GM18511 (cell line): ENCODE data around the gene PKDCC.
"Not testable (repeated sequence)": the region's sequence is repeated elsewhere in the genome, so short reads cannot be mapped to it uniquely, and the experiment has no call there.

ENCODE experiments used
- ATAC-seq: cut with Tn5 transposase; IDR thresholded peaks from one replicate; pipeline ENCODE4 v1.9.1; 2021; ENCODE audit warnings: mild to moderate bottlenecking, moderate library complexity; ENCODE audit not compliant: unreplicated experiment

PKDCC gene

DNA sequence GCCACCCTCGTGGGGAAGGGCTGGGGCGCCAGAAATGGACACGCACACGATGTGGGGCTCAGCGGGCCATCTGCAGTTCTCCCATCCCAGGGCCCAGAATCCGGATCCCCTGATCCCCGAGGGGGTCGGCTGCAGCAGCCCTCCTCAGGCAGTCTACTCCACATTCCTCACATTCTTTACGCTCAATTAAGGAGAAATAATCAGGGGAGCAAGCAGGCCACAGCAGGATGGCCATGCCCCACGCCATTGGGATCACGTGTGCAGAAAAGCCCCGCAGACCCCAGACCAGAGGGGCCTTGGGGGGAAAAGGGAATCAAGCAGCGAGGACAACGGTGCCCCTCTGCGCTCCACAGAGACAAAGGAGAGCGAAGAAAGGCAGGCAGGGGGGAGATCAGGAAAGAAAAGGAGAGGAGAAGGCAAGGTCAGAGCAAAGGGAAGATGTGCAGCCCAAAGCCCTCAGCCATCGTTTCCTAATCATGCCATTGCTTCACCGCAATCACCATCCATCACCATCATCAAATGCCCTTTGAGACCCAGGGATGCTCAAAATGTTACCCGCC is 17.5 kb upstream of the PKDCC start:
- ATAC-seq = no peak

DNA sequence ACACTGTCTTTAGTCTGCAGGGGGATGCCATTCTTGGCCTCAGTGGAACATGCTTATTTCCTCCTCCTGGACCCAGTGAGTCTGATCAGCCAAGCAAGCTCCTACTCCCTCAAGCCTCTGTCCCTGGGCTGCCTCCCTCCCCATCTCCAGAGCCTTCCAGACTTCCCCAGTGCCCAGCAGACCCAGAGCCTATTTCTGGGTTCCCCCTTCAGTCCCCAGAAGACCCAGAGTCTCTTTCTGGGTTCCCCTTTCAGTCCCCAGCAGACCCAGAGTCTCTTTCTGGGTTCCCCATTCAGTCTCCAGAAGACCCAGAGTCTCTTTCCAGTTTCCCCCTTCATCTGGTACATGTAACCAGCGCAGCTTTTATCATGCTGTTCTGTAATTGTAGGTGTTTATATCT is 17.0 kb upstream of the PKDCC start:
- ATAC-seq = no peak

DNA sequence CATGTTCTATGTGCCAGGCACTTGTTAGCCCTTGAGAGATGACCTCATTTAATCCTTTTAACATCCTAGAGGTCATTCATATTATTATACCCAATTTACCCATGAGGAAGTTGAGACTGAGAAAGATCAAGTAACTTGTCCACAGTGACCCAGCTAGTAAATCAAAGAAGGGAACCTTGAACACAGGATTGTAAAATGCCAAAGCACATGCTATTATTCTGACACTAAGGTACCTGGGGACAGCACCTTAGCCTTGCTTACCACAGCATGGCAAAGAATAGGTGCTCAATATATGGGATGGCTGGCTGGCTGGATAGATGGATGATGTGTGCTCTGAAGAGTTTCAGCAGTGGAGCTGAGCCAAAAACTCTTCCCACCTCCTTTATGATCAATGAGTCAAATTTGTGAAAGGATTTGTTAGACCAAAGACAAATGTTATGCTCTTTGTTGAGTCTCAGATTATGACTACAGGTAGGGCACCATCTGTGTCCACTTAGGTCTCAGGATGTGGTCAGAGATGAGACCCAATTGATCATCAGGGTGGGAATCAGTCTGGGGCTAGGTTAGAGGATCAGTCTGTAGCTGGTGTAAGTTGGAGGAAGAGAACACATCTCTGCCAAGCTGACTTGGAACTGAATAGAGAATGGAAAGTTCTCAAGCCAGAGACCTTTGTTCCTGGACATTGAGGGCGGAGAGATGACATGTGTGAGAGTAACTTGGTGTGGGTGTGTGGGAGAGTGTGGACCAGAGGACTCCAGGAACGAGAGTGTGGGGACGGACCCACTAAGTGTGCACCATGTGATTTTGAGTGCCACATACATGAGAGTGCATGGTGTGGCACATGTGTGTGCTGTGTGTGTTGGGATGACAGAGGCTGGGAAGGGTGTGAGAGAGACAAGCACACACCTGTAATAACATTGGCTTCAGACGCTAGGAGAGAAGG is 16.3 kb upstream of the PKDCC start:
- ATAC-seq = no peak

DNA sequence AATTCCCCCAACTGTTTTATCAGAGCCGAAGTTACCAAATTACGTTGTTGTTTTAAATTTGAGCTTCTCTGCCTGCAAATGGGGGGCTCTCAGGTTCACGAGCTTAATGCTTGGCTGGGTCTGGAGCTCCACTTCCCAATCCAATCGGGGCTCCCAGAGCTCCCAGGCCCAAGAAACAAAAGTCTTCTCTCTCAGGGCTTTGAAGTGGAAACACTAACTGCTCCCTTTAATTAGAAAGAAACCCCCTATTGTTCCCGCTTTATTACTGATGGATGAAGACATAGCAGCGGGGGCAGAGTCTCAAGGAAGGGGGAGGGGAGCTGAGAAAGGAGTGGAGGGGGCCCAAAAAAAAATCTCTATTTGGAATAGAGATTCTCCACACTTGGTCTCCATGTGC is 15.6 kb upstream of the PKDCC start:
- no peak for ATAC-seq

DNA sequence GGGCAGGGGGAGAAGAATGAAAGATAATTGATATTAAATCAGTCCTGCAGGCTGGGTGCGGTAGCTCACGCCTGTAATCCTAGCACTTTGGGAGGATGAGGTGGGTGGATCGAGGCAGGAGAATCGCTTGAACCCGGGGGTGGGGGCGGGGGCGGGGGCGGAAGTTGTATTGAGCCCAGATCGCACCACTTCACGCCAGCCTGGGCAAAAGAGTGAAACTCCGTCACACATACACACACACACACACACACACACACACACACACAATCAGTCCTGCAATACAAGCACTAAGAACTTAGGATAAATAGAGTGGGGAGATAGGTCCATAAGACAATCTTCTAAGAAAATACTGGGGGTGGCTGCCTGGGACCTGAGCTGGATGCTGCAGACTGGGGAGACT is 15.1 kb upstream of the PKDCC start:
- ATAC-seq = no peak

DNA sequence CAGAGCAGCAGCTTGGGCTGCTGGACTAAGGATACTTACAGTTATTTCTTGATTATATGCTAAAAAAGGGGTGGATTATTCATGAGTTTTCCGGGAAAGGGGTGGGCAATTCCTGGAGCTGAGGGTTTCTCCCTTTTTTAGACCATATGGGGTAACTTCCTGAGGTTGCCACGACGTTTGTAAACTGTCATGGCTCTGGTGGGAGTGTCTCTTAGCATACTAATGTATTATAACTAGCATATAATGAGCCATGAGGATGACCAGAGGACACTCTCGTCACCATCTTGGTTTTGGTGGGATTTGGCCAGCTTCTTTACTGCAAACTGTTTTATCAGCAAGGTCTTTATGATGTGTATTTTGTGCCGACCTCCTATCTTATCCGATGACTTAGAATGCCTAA is 13.7 kb upstream of the PKDCC start:
- ATAC-seq = not testable (repeated sequence)

DNA sequence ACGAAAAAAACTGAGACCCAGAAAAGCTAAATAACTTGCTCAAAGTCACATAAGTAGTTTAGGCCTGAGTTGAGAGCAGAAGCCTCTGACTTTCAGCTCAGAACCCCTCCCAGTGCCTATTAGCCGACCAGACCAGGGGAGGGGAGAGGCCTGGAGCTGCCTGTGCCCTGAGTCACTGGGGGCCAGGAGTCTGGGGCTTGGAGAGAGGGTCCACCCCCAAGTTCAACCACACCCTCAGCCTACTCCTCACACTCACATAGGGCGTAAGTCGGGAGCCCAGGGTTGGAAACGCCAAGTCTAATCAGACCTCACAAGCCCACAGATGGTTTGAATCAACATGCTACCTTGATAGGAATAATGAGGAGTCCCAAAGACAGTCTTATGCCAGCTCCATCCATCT is 12.6 kb upstream of the PKDCC start:
- no peak for ATAC-seq

DNA sequence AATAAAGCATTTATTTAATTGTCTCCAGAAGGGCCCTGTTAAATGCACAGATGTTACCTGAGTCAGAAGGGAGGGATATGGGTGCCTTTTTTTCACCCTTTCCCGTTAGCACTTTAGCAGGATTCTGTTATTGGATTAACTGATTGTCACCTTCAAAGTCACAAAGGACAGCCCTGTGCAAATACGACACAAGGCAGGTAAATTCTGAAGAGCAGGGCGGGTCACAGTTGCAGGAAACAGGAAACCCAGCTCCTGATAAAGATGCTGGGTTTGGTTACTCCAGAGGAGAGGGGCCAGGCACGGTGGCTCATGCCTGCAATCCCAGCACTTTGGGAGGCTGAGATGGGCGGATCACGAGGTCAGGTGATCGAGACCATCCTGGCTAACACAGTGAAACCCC is 11.4 kb upstream of the PKDCC start:
- no peak for ATAC-seq

DNA sequence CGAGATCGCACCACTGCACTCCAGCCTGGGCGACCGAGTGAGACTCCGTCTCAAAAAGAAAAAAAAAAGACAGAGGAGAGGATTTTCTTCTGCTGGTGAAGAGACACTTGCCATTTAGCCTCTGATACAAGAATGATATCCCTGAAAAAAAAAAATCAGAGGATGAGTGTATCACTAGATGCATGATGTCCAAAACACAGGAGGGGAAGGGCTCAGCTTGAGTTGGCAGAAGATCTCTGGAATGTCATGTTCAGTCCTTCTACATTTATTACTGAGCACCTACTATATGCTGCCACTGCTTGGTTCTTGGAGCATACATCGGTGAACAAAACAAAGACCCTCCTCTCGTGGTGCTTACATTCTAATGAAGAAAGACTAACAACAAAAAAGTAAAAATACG is 10.9 kb upstream of the PKDCC start:
- no peak for ATAC-seq

DNA sequence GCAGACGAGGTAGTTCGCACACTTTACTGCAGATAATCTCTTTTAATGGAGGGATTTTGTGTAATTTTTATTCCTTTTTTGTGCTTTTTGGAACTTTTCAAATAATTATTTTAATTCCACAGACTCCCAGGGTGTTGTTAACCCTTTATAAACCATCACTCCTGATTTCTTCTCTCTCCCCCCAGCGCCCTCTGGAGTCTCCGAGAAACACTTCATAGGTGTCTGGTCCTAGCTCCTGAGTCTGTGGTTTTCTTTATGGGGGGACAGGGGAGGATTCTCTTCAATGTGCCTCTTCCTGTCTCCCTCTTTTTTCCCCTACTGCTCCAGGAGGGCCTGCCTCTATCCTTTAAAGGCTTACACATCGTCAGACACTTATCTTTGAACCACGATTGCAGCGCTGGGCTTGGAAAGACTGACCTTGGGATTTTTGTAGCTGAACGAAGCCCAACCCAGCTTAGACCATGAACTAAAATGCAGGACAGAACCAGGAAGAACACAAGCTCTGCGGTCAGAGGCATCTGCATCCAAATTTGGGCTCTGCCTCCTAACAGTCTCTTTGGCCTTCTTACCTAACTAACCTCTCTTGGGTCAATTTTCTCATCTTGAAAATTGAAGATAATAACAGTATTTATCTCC is 7.1 kb upstream of the PKDCC start:
- no peak for ATAC-seq

DNA sequence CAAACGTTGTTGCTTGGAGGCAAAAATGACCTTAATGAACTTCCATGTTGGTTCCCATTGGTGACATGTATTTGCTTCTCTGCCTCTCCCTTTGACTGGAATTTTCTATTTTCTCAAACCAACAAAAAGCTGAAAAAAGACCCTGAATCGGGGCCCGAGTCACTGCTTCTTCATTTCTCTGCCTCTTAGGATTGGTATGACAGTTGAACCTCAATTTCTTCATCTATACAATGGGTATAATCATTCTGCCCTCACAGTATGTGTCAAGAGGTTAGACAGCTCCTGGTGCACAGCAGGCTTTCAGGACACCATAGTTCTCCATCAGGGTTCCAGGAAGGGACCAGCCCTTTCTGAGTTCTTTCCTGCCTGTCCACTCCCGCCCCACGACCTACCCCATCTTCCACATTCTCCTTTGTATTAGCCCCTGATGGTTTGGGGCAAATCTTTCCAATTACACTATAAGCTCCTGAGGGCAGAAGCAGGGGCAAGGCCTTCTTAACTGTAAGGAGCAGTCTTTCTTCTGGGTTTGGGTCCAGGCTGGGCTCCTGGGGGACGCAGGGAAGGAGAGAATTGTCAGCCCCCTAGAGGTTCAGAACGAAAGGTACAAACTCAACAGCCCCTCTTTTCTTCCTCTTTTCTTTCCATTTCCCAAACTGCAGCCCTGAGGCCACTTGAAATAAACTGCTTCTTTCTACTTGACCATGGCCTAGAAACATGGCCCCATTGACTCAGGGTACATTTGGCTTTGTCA is 6.3 kb upstream of the PKDCC start:
- no peak for ATAC-seq

DNA sequence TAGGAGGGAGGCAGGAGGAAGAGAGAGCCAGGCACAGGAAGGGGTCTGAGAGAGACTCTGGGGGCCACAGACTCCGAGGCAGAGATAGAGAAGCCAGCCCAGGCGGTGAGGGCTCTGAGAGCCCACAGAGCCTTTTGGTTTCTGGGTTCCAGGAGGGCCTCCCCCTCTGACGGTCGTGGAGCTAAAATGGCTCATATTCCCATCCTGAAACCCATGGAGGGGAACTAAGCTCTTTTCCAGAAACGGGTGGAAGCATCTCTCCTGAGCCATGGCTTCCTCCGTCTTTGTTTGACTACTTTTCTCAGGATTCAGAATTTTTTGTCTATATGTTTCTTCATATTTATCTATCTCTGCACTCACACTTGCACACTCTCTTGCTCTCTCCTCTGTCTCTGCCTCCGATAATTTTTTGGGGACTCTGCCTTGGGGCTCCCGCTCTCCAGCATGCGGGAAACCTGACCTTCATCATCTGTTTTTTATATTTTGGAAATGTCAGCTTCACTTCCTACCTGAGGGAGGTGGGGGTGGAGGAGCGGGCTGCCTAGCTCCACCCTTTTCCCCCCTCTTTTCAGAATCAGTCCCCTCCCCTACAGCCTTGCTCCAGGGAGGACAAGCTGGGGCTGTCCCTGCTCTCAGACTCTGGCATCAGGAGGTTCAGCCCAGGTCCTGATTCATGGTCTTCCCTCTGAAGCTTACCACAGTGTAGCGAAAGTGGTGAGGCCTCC is 5.0 kb upstream of the PKDCC start:
- ATAC-seq = no peak

DNA sequence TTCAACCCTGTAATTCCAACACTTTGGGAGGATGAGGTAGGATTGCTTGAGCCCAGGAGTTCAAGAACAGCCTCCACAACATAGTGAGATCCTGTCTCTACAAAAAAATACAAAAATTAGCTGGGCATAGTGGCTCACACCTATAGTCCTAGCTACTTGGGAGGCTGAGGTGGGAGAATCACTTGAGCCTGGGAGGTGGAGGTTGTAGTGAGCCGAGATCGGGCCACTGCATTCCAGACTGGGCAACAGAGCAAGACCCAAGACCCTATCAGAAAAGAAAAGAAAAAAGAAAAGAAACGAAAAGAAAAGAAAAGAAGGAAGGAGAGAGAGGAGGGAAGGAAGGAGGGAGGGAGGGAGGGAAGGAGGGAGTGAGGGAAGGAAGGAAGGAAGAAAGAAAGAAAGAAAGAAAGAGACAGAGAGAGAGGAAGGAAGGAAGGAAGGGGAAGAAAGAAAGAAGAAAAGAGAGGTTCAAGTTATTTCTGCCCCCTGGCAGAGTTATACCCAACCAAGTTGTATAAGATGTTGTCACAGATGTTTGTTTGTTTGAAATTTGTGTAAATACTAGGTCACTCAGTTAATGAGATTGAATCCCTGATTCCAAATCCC is 3.9 kb upstream of the PKDCC start:
- no peak for ATAC-seq

DNA sequence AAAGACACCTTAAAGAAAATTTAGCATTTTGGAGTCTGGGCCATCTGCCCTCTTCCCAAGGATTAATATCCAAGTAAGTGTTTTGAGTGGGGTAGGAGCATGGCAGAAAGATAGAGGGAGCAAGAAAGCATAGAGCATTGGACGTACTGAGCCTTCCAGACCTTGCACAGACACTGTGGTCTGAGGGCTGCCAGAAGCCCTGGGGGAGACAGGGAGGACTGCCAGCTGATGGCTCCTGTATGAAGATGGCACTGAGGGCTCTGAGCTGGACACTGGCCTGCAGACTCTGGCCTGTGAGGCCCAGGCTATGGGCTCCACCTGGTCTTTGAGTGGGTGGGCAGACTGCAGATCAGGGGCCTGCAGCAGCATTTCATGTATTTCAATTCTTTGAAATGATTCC is 2.9 kb upstream of the PKDCC start:
- ATAC-seq = no peak

DNA sequence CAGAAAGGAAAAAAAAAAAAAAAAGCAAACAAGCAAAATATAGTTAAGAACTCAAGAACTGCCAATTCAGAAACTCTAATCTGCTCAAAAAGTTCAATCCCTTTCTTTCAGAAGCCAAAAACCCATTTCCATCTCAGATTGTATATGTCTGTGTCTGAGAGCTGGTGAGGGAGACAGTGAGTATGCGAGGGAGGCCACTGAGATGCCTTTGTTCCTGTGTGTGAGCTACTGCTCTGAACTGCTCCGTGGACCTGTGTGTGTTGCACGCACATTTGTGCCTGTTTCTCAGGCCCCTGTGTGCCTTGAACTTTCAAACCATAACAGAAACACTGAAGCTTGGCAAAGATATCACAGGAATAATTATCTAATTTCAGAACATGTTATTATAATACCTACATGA is 2.5 kb upstream of the PKDCC start:
- no peak for ATAC-seq

DNA sequence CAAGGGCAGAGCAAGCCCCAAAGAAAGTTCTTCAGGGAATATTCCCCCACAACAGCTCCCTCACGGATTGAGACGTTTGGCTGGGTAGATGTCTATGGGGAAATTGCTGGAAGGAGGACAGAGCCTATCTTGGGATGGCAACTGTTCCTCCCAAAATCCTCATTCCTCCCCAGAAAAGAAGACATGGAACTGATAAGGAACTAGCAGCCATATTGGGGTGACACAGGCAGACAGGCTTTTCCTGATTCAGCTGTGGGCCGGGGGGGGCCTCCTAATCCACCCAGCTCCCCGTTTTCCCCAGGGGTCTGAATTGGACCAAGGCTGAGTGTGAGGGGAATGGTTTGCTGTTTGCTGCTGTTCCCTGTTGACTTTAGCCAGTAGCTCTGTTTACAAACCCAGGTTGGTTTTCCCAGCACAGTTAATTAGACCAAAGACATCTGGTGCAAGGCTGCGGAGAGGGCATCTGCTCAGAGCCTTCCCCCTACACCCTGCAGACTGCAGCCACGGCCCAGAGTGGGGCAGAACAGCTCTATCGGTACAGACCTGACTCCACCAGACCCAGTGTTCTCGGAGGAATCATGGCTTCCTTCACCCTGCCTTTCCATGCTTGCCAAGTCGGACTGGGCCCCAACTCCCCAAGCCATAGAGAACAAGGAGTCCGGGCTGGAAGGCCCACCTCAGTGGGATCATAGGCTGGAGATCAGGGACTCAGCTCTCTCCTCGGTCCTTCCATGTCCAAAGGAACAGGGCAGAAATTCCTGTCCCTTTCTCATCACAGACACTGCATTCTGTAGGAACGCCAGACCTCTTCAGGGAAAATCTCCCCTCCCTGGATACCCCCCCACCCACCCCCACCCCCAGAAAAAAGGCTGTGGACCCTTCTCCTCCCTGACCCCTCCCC is 1.7 kb upstream of the PKDCC start:
- ATAC-seq = no peak

DNA sequence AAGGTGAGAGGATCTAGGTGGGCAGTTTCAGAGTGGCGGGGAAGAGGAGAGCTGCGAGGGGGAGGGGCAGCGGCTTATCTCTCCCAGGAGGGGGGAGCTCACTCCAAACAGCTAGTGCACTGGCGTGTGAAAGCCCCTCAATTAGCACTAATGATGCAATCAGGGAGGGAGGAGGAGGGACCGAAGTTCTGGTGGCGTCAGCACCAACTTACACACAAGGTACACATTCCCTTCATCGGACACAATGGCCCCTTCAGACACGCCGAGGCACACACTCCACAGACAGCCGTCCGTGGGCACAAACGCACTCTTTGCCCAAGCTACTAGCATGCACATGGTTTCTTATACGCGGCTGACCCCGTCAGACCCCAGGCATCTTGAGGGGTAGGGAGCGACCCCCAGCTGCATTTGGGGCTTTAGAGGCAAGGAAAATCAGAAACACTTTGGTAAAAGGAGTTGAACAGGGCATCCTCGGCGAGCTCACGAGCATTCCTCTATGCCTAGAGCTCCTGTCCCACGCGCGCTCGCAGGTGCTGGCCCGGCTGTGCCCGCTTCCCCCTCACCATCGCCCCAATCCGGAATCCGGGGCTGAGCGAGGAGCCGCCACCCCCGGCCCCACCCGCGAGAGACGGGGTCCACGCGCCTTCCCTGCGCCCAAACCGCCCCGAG is 868 bp upstream of the PKDCC start:
- ATAC-seq = no peak

DNA sequence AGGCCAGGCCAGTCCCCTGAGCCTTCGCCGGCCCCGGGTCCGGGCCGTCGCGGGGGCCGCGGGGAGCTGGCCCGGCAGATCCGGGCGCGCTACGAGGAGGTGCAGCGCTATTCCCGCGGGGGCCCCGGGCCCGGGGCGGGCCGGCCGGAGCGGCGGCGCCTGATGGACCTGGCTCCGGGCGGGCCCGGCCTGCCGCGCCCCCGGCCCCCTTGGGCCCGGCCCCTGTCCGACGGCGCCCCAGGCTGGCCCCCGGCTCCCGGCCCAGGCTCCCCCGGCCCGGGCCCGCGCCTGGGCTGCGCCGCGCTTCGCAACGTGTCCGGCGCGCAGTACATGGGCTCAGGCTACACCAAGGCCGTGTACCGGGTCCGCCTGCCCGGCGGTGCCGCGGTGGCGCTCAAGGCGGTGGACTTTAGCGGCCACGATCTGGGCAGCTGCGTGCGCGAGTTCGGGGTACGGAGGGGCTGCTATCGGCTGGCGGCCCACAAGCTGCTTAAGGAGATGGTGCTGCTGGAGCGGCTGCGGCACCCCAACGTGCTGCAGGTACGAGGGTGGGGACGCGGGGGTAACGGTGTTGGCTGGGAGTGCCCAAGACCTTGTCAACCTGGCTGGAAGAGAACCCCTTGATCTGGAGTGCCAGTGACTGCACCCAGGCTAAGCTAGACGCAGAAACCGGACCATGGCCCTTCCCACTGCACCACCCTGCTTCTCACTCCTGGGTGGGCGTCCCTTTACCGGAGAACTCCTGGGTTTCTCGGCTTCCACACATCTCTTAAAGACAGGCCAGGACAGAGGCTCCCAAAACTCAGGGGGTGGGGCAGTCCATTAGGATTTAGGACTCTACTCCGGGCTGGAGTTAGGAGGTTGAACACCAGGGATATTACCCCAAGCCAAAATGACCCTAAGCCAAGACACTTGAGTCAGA is 739 bp downstream of the PKDCC start:
- ATAC-seq = peak; percentile 27
